HepG2 (cell line): Measurements from ENCODE around the gene COLEC12. TPM values are rescaled to one million over a fixed set of nuclear protein-coding genes. Genes with fewer than 3 reads are reported as not detected.

Experiments
- ATAC-seq: fragments of 200-7000 bp; cut with Tn5 transposase; 3 replicates; pipeline ENCODE4 v1.9.1; 2020; ENCODE audit warnings: mild to moderate bottlenecking, moderate library complexity
- BruUV-seq: library from RNA; stranded (reverse); fragments of 400-500 nt; replicated peaks from 2 replicates; lab custom pipeline; 2021; lab: Mats Ljungman, UMichigan
- CTCF ChIA-PET: fragments of 300-600 bp; formaldehyde crosslinking; extraction: SDS; loops from one replicate; lab custom pipeline; 2021; ENCODE audit warnings: low total read pairs, inconsistent platforms, low intra/inter-chr PET ratio; lab: Yijun Ruan, JAX
- POLR2A ChIA-PET: fragments of 350-600 bp; sonication (Branson Sonifier 250); formaldehyde crosslinking; loops from one replicate; lab custom pipeline; 2020; ENCODE audit warnings: antibody characterized with exemption, inconsistent platforms; lab: Yijun Ruan, JAX
- DNase-seq: peaks from one replicate; pipeline ENCODE4 v3.0.0-alpha.2; 2015; ENCODE audit warnings: low spot score
- FAIRE-seq: peaks from 3 replicates; lab custom pipeline; 2011; peaks lifted over from hg19 to GRCh38; lab: Jason Lieb, UNC
- H2AFZ ChIP-seq: one replicate; pipeline ENCODE4 v1.6.1; 2011; ENCODE audit warnings: low read length, inconsistent platforms
- H3K27ac ChIP-seq: fragments of 300-600 bp; 3 replicates; pipeline ENCODE4 v1.8.0; 2011; ENCODE audit warnings: mixed run types, mild to moderate bottlenecking, mixed read lengths, low read length, inconsistent platforms; ENCODE audit not compliant: insufficient read depth; ENCODE audit errors: extremely low read length
- H3K27me3 ChIP-seq, 2 experiments: fragments of 200-600 bp in 1 of 2; 2 replicates in 1 of 2; 3 replicates in 1 of 2; pipeline versions ENCODE4 v1.6.0 to v1.8.0; 2011; ENCODE audit warnings: low read length in 2 of 2, mild to moderate bottlenecking in 2 of 2, moderate library complexity in 2 of 2, inconsistent platforms in 1 of 2; ENCODE audit not compliant: insufficient read depth in 2 of 2, control insufficient read depth in 1 of 2
- H3K36me3 ChIP-seq, 2 experiments: fragments of 200-600 bp in 1 of 2; replicated peaks in 1 of 2; 2 replicates in 1 of 2; 3 replicates in 1 of 2; pipeline versions ENCODE4 v1.5.1 to v1.8.0; 2011; ENCODE audit warnings: low read length in 2 of 2, inconsistent platforms in 1 of 2; ENCODE audit not compliant: insufficient read depth in 2 of 2, control insufficient read depth in 1 of 2
- H3K4me1 ChIP-seq: 2 replicates; pipeline ENCODE4 v1.5.1; 2012; ENCODE audit warnings: low read length, inconsistent platforms; ENCODE audit not compliant: insufficient read depth
- H3K4me2 ChIP-seq: 2 replicates; pipeline ENCODE4 v1.6.0; 2011; ENCODE audit warnings: low read depth, low read length, inconsistent platforms
- H3K4me3 ChIP-seq, 3 experiments: fragments of 200-600 bp in 1 of 3; sonication (generic), shearing (Covaris generic) in 1 of 3; replicated peaks in 1 of 3; 2 replicates each; pipeline ENCODE4 v1.5.1; 2011 to 2016; ENCODE audit warnings: low read length in 3 of 3, inconsistent platforms in 2 of 3, low read depth in 2 of 3, mild to moderate bottlenecking in 2 of 3, control low read depth in 1 of 3, mixed read lengths in 1 of 3; ENCODE audit not compliant: insufficient read depth in 1 of 3
- H3K79me2 ChIP-seq: one replicate; pipeline ENCODE4 v1.6.1; 2011; ENCODE audit warnings: low read length, inconsistent platforms; ENCODE audit not compliant: insufficient read depth
- H3K9ac ChIP-seq: 2 replicates; pipeline ENCODE4 v1.6.0; 2011; ENCODE audit warnings: mild to moderate bottlenecking, low read depth, low read length, inconsistent platforms; ENCODE audit not compliant: insufficient read depth
- H3K9me3 ChIP-seq: 2 replicates; pipeline ENCODE4 v1.5.1; 2012; ENCODE audit warnings: mild to moderate bottlenecking, low read length
- H4K20me1 ChIP-seq: 2 replicates; pipeline ENCODE4 v1.6.0; 2011; ENCODE audit warnings: inconsistent platforms, mild to moderate bottlenecking, low read length, moderate library complexity; ENCODE audit not compliant: insufficient read depth
- ZNF724P ChIP-seq: sonication (generic); formaldehyde crosslinking; IDR thresholded peaks from 2 replicates; pipeline ENCODE4 v1.8.0; 2022; ENCODE audit warnings: missing genetic modification reagents, borderline replicate concordance
- WGBS: methylation state at CpG from one replicate; pipeline ENCODE4 v1.1.6; 2017; ENCODE audit warnings: low lambda C conversion rate; 5-methylcytosine and 5-hydroxymethylcytosine counted together
- in situ Hi-C: cut with HindIII; loops from 2 replicates; pipeline ENCODE4 v1.10.0; 2017; ENCODE audit warnings: low pct_unique_long_range_greater_than_20kb; ENCODE audit not compliant: extremely low pct_ligation_motif_present
- intact Hi-C: fragments of 100-400 bp; cut with micrococcal nuclease; formaldehyde crosslinking; loops from one replicate; pipeline ENCODE4 v1.10.0; 2022; ENCODE audit not compliant: unreplicated experiment
- polyA plus RNA-seq, 8 experiments: library from polyadenylated mRNA; depleted of rRNA in 3 of 8; stranded (reverse) in 7 of 8; unstranded in 1 of 8; fragments of >200 nt; fragmentation: Illumina TruSeq in 4 of 8; extraction: Trizol in 4 of 8; gene quantifications; 2 replicates each; pipeline versions ENCODE4 v1.2.1 to v1.2.3, GENCODE V29; 2011 to 2016; ENCODE audit warnings: low read depth in 4 of 8, missing spikeins in 1 of 8, mixed read lengths in 1 of 8; ENCODE audit not compliant: insufficient read depth in 1 of 8
- total RNA-seq, 5 experiments: library from RNA; depleted of rRNA; stranded (reverse); fragments of >200 nt; fragmentation: Illumina TruSeq; extraction: Trizol; gene quantifications; 2 replicates each; pipeline ENCODE4 v1.2.3, GENCODE V29; 2016; ENCODE audit warnings: low read depth in 1 of 5
- TF ChIP-seq, protein P1 (sequence below): sonication (generic); formaldehyde crosslinking; IDR thresholded peaks from 2 replicates; pipeline ENCODE4 v1.9.0; 2021; ENCODE audit warnings: missing genetic modification reagents, borderline replicate concordance

COLEC12 gene
- total and polyA plus RNA-seq, 2 of the 13 experiments (the other 11 are each of a cell fraction or from before 2014, with no cell fraction given): 0.02 to 0.11 TPM

DNA sequence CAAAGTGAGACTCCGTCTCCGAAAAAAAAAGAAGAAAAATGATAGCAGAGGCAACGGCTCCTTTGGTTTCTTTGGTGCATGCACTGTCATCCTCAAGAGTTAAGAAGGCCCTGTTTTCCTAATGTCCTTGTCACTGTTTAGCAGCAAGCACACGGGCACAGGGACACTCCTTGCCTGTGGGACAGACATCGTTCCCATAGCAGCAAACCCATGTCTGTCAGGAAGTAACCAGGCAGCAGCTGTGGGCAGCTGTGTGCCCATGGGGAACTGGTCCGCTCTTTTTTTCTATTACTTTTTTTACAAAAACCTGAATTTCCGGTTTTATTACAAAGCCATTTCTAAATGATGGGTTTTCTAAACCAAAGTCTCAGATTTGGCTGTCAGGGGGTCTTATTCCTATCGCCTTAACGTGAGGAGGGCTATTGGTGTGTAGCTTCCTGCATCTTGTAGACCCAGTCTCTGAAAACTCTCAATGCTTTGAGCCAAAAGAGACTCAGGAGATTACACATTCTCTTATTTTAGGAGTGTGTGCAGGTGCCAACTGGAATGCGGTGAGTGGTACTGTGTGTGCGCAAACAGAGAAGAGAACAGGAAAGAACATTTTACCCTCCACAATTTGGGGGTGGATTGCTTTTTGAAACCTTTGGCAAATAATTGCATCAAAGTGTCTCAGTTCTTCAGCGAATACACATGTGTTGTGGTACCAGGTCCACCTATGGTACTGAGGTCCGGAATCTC lies 109.6 kb downstream of the COLEC12 start:
- H3K27me3 ChIP-seq: 0 out of 5 replicates have a peak, but pooled peaks cover 0 to 4% of the 10 kb centered on the region in 2 experiments
- no peaks in the 10 kb centered on the region for H4K20me1 ChIP-seq
- WGBS: 69% methylated on average over 13 of the region's 13 CpGs
- H3K79me2 ChIP-seq: no peaks in the 10 kb centered on the region
- H3K9me3 ChIP-seq: no peaks in the 10 kb centered on the region
- no peak overlapping the region for H2AFZ ChIP-seq
- no peak overlapping the region for H3K4me2 ChIP-seq
- POLR2A ChIA-PET: no interaction called here
- CTCF ChIA-PET: no interaction called here
- H3K36me3 ChIP-seq: no peaks in the 10 kb centered on the region
- no peak for ATAC-seq
- no peaks in the 10 kb centered on the region for H3K4me1 ChIP-seq
- H3K27ac ChIP-seq: no peak overlapping the region
- no peak for DNase-seq
- no peak overlapping the region for H3K4me3 ChIP-seq
- intact Hi-C loops (no loop called here), in situ Hi-C loops (no loop called here)
- no TSS peak for BruUV-seq
- no peak for FAIRE-seq
- H3K9ac ChIP-seq: no peak overlapping the region
- no peak for TF ChIP-seq ZNF724P (CRISPR knock-in tag)
- TF ChIP-seq, protein P1, sequence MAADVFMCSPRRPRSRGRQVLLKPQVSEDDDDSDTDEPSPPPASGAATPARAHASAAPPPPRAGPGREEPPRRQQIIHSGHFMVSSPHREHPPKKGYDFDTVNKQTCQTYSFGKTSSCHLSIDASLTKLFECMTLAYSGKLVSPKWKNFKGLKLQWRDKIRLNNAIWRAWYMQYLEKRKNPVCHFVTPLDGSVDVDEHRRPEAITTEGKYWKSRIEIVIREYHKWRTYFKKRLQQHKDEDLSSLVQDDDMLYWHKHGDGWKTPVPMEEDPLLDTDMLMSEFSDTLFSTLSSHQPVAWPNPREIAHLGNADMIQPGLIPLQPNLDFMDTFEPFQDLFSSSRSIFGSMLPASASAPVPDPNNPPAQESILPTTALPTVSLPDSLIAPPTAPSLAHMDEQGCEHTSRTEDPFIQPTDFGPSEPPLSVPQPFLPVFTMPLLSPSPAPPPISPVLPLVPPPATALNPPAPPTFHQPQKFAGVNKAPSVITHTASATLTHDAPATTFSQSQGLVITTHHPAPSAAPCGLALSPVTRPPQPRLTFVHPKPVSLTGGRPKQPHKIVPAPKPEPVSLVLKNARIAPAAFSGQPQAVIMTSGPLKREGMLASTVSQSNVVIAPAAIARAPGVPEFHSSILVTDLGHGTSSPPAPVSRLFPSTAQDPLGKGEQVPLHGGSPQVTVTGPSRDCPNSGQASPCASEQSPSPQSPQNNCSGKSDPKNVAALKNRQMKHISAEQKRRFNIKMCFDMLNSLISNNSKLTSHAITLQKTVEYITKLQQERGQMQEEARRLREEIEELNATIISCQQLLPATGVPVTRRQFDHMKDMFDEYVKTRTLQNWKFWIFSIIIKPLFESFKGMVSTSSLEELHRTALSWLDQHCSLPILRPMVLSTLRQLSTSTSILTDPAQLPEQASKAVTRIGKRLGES (CRISPR knock-in tag): no peak
- TF ChIP-seq, all 625 proteins: peak for 0
